GM12878 (cell line): ENCODE data around the gene SPATA46. TPM values are rescaled to one million over a fixed set of nuclear protein-coding genes. Genes with fewer than 3 reads are reported as not detected.

Experiments used
- ATAC-seq: fragments of 200-7000 bp; cut with Tn5 transposase; 3 replicates; pipeline ENCODE4 v1.9.1; 2020; ENCODE audit warnings: mild to moderate bottlenecking, moderate library complexity
- BruUV-seq: library from RNA; stranded (reverse); fragments of 400-500 nt; replicated peaks from 2 replicates; lab custom pipeline; 2021; lab: Mats Ljungman, UMichigan
- CTCF ChIA-PET: fragments of 300-600 bp; sonication (Branson Sonifier 250); formaldehyde crosslinking; extraction: SDS; loops from one replicate; lab custom pipeline; 2021; ENCODE audit warnings: inconsistent platforms; lab: Yijun Ruan, JAX
- POLR2A ChIA-PET: fragments of 350-600 bp; formaldehyde crosslinking; extraction: SDS; loops from one replicate; lab custom pipeline; 2021; ENCODE audit warnings: inconsistent platforms; lab: Charles Lee
- RAD21 ChIA-PET: fragments of 300-600 bp; sonication (Branson Sonifier 250); formaldehyde crosslinking; loops from one replicate; lab custom pipeline; 2023; ENCODE audit warnings: antibody characterized with exemption; ENCODE audit not compliant: unreplicated experiment; lab: Charles Lee
- SMC1A ChIA-PET: fragments of 300-600 bp; sonication (Branson Sonifier 250); formaldehyde crosslinking; loops from one replicate; lab custom pipeline; 2023; ENCODE audit not compliant: unreplicated experiment, uncharacterized antibody; lab: Charles Lee
- DNase-seq: peaks from one replicate; pipeline ENCODE4 v3.0.0-alpha.2; 2011; ENCODE audit warnings: low read depth, low spot score
- FAIRE-seq: peaks from 3 replicates; lab custom pipeline; 2011; peaks lifted over from hg19 to GRCh38; lab: Jason Lieb, UNC
- H2AFZ ChIP-seq: 2 replicates; pipeline ENCODE4 v1.6.0; 2011; ENCODE audit warnings: low read depth, low read length, control low read depth; ENCODE audit not compliant: control insufficient read depth
- H3K27ac ChIP-seq: 2 replicates; pipeline ENCODE4 v1.5.1; 2011; ENCODE audit warnings: control low read depth; ENCODE audit not compliant: control insufficient read depth, insufficient read depth
- H3K27me3 ChIP-seq, 2 experiments: replicated peaks in 1 of 2; 2 replicates each; pipeline versions ENCODE4 v1.6.0 to v1.6.1; 2011; ENCODE audit warnings: low read length in 1 of 2; ENCODE audit not compliant: control insufficient read depth in 2 of 2, insufficient read depth in 2 of 2
- H3K36me3 ChIP-seq, 2 experiments: 2 replicates each; pipeline ENCODE4 v1.5.1; 2011; ENCODE audit warnings: low read length in 1 of 2; ENCODE audit not compliant: control insufficient read depth in 2 of 2, insufficient read depth in 2 of 2
- H3K4me1 ChIP-seq: 2 replicates; pipeline ENCODE4 v1.6.1; 2011; ENCODE audit warnings: mild to moderate bottlenecking, low read length, moderate library complexity, mixed read lengths; ENCODE audit not compliant: control insufficient read depth, insufficient read depth
- H3K4me2 ChIP-seq: 2 replicates; pipeline ENCODE4 v1.6.0; 2011; ENCODE audit warnings: control low read depth; ENCODE audit not compliant: control insufficient read depth, insufficient read depth
- H3K4me3 ChIP-seq: fragments of 200-600 bp; sonication (generic); 2 replicates; pipeline ENCODE4 v1.5.1; 2016
- H3K79me2 ChIP-seq: 2 replicates; pipeline ENCODE4 v1.6.0; 2011; ENCODE audit warnings: low read length; ENCODE audit not compliant: control insufficient read depth, insufficient read depth
- H3K9ac ChIP-seq: 2 replicates; pipeline ENCODE4 v1.8.0; 2011; ENCODE audit warnings: low read length, control low read depth, mixed read lengths; ENCODE audit not compliant: control insufficient read depth, insufficient read depth
- H3K9me3 ChIP-seq: replicated peaks from 3 replicates; pipeline ENCODE4 v1.5.1; 2011; ENCODE audit warnings: mild to moderate bottlenecking, low read length; ENCODE audit not compliant: control insufficient read depth, insufficient read depth
- H4K20me1 ChIP-seq: 2 replicates; pipeline ENCODE4 v1.6.0; 2011; ENCODE audit not compliant: control insufficient read depth, insufficient read depth
- CBX5 ChIP-seq: sonication (generic); IDR thresholded peaks from 2 replicates; pipeline ENCODE4 v1.6.1; 2016; ENCODE audit warnings: low read depth, moderate library complexity, mild to moderate bottlenecking, inconsistent platforms
- MTA2 ChIP-seq: fragments of 450-650 bp; IDR thresholded peaks from 2 replicates; pipeline ENCODE4 v1.6.1; 2016; ENCODE audit warnings: low read depth, mild to moderate bottlenecking, moderate library complexity
- SPI1 ChIP-seq: IDR thresholded peaks from 2 replicates; pipeline ENCODE4 v1.6.1; 2011; ENCODE audit warnings: low read depth, mild to moderate bottlenecking, low read length, moderate library complexity, borderline replicate concordance; ENCODE audit not compliant: insufficient read depth
- WGBS: methylation state at CpG from one replicate; pipeline ENCODE4 v1.1.6; 2016; ENCODE audit warnings: low lambda C conversion rate; ENCODE audit not compliant: insufficient replicate concordance, insufficient coverage; ENCODE audit errors: missing lambda C conversion rate; 5-methylcytosine and 5-hydroxymethylcytosine counted together
- in situ Hi-C: fragments of 300-500 bp; cut with MboI; formaldehyde crosslinking; loops from 9 replicates; pipeline ENCODE4 v1.14.3; 2018; ENCODE audit warnings: mixed read lengths
- intact Hi-C: fragments of 100-400 bp; cut with micrococcal nuclease; formaldehyde crosslinking; loops from one replicate; pipeline ENCODE4 v1.14.2; 2022; ENCODE audit not compliant: unreplicated experiment
- polyA plus RNA-seq, 11 experiments: library from polyadenylated mRNA; depleted of rRNA in 4 of 11; unstranded in 6 of 11; stranded (reverse) in 5 of 11; fragments of >200 nt; fragmentation: Nextera tagmentation in 4 of 11; fragmentation: Illumina TruSeq in 1 of 11; extraction: Ambion mirVana in 4 of 11; extraction: Trizol in 1 of 11; gene quantifications; 1 replicate in 1 of 11; 2 replicates in 10 of 11; pipeline versions ENCODE4 v1.2.1 to v1.2.3, GENCODE V29; 2011 to 2016; ENCODE audit warnings: inconsistent platforms in 2 of 11, missing spikeins in 2 of 11, low read depth in 1 of 11
- total RNA-seq, 4 experiments: library from RNA; depleted of rRNA in 3 of 4; stranded (reverse); fragments of >200 nt in 3 of 4; fragmentation: Illumina TruSeq in 1 of 4; extraction: Trizol in 1 of 4; gene quantifications; 2 replicates each; pipeline versions ENCODE4 v1.2.1 to v1.2.3, GENCODE V29; 2013 to 2021
- TF ChIP-seq, protein P1 (sequence below): IDR thresholded peaks from 2 replicates; pipeline ENCODE4 v1.6.1; 2012; ENCODE audit warnings: mild to moderate bottlenecking, low read depth, low read length

Gene SPATA46
- total and polyA plus RNA-seq, 10 of the 15 experiments (the other 5 are each of a cell fraction or from before 2014, with no cell fraction given), result not detected

- SMC1A ChIA-PET, result interaction anchor here (2.0 kb wide), 1 partner anchor 15 kb away, joined by 6 read pairs; no protein-coding TSS in a partner anchor
- Histone ChIP-seq H3K4me3 (no peak overlapping the region), H3K4me1 (no peaks in the 10 kb centered on the region), H3K27me3 (no peaks in the 10 kb centered on the region; a peak in 2 of 4 replicates), H3K27ac (no peak overlapping the region), H3K79me2 (no peaks in the 10 kb centered on the region), H3K36me3 (no peaks in the 10 kb centered on the region), H3K9ac (no peak overlapping the region), H3K4me2 (no peak overlapping the region), H3K9me3 (no peaks in the 10 kb centered on the region), H4K20me1 (no peaks in the 10 kb centered on the region), H2AFZ (no peak overlapping the region)
- POLR2A ChIA-PET, result no interaction called here
- no peak for FAIRE-seq
- TF ChIP-seq SPI1, result no peak
- no peak for TF ChIP-seq CBX5
- TF ChIP-seq MTA2, result no peak
- TF ChIP-seq, protein P1, sequence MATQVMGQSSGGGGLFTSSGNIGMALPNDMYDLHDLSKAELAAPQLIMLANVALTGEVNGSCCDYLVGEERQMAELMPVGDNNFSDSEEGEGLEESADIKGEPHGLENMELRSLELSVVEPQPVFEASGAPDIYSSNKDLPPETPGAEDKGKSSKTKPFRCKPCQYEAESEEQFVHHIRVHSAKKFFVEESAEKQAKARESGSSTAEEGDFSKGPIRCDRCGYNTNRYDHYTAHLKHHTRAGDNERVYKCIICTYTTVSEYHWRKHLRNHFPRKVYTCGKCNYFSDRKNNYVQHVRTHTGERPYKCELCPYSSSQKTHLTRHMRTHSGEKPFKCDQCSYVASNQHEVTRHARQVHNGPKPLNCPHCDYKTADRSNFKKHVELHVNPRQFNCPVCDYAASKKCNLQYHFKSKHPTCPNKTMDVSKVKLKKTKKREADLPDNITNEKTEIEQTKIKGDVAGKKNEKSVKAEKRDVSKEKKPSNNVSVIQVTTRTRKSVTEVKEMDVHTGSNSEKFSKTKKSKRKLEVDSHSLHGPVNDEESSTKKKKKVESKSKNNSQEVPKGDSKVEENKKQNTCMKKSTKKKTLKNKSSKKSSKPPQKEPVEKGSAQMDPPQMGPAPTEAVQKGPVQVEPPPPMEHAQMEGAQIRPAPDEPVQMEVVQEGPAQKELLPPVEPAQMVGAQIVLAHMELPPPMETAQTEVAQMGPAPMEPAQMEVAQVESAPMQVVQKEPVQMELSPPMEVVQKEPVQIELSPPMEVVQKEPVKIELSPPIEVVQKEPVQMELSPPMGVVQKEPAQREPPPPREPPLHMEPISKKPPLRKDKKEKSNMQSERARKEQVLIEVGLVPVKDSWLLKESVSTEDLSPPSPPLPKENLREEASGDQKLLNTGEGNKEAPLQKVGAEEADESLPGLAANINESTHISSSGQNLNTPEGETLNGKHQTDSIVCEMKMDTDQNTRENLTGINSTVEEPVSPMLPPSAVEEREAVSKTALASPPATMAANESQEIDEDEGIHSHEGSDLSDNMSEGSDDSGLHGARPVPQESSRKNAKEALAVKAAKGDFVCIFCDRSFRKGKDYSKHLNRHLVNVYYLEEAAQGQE, result no peak
- no TSS peak for BruUV-seq
- intact Hi-C loops, result no loop called here
- WGBS, result 43% methylated on average over 2 of the region's 2 CpGs
- in situ Hi-C loops, result no loop called here
- no peak for ATAC-seq
- CTCF ChIA-PET, result interaction anchor here (0.9 kb wide), 1 partner anchor 50 kb away, joined by 4 read pairs; no protein-coding TSS in a partner anchor
- RAD21 ChIA-PET, result no interaction called here
- DNase-seq, result no peak
Observed at GRCh38 chr1:162406811-162407210, 30.2 kb upstream of the SPATA46 start.
